Neural cell (in vitro differentiated cells): ENCODE measurements around the gene KRABD2.

ENCODE experiments used
- EP300 ChIP-seq: fragments of 450-650 bp; conservative IDR thresholded peaks from 2 replicates; pipeline ENCODE4 v1.6.1; 2014; ENCODE audit warnings: antibody characterized with exemption, mild to moderate bottlenecking, moderate library complexity; ENCODE audit not compliant: poor library complexity, severe bottlenecking
- MXI1 ChIP-seq: fragments of 450-650 bp; conservative IDR thresholded peaks from 2 replicates; pipeline ENCODE4 v1.6.1; 2014; ENCODE audit warnings: antibody characterized with exemption, mild to moderate bottlenecking; ENCODE audit not compliant: poor library complexity, severe bottlenecking
- POLR2AphosphoS5 ChIP-seq: IDR thresholded peaks from 2 replicates; pipeline ENCODE4 v1.6.1; 2012
- RAD21 ChIP-seq: fragments of 450-650 bp; conservative IDR thresholded peaks from 2 replicates; pipeline ENCODE4 v1.6.1; 2014; ENCODE audit warnings: antibody characterized with exemption, mild to moderate bottlenecking, moderate library complexity
- SMC3 ChIP-seq: fragments of 450-650 bp; conservative IDR thresholded peaks from 2 replicates; pipeline ENCODE4 v1.6.1; 2014; ENCODE audit warnings: antibody characterized with exemption, mild to moderate bottlenecking, moderate library complexity; ENCODE audit not compliant: poor library complexity
- TAF1 ChIP-seq: IDR thresholded peaks from 2 replicates; pipeline ENCODE4 v1.6.1; 2012; ENCODE audit warnings: low read depth
- TF ChIP-seq, protein P1 (sequence below): fragments of 450-650 bp; IDR thresholded peaks from 2 replicates; pipeline ENCODE4 v1.5.1; 2014; ENCODE audit warnings: antibody characterized with exemption, mild to moderate bottlenecking, moderate library complexity; ENCODE audit not compliant: poor library complexity, severe bottlenecking

- TF ChIP-seq, protein P1, sequence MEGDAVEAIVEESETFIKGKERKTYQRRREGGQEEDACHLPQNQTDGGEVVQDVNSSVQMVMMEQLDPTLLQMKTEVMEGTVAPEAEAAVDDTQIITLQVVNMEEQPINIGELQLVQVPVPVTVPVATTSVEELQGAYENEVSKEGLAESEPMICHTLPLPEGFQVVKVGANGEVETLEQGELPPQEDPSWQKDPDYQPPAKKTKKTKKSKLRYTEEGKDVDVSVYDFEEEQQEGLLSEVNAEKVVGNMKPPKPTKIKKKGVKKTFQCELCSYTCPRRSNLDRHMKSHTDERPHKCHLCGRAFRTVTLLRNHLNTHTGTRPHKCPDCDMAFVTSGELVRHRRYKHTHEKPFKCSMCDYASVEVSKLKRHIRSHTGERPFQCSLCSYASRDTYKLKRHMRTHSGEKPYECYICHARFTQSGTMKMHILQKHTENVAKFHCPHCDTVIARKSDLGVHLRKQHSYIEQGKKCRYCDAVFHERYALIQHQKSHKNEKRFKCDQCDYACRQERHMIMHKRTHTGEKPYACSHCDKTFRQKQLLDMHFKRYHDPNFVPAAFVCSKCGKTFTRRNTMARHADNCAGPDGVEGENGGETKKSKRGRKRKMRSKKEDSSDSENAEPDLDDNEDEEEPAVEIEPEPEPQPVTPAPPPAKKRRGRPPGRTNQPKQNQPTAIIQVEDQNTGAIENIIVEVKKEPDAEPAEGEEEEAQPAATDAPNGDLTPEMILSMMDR = no peak
- TF ChIP-seq SMC3 (no peak), TAF1 (no peak), POLR2AphosphoS5 (no peak), MXI1 (no peak), EP300 (no peak), RAD21 (no peak)
These were observed 22.8 kb downstream of the KRABD2 start for GRCh38 chr17:8353736-8354135.
